ENCODE data around the gene GATA1.

The GATA1 gene

DNA sequence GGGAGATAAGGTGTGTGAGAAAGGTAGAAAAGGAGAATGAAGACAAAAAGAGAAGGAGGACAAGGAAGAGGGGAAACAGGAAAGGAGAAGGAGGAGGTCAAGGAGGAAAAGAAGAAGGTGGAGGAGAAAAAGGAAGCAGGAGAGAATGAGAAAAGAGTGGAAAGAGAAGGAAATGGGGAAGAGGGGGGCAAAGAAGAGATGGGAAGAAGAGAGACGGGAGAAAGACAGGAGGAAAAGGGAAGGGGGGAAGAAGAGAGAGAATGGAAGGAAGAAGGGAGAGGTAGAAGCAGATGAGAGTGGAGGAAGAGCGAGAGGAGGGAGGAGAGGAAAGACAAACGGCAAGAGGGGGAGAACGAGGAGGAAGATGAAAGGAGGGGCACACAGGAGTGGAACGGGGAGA, 4.1 kb downstream of the GATA1 start:
- TF ChIP-seq CTCF (IDR thresholded peaks at IDR 0.05; ENCODE audit: insufficient read depth, missing control alignments): no peak
- DNase-seq (ENCODE audit: insufficient read length, low spot score) (no peak), FAIRE-seq (no peak)

DNA sequence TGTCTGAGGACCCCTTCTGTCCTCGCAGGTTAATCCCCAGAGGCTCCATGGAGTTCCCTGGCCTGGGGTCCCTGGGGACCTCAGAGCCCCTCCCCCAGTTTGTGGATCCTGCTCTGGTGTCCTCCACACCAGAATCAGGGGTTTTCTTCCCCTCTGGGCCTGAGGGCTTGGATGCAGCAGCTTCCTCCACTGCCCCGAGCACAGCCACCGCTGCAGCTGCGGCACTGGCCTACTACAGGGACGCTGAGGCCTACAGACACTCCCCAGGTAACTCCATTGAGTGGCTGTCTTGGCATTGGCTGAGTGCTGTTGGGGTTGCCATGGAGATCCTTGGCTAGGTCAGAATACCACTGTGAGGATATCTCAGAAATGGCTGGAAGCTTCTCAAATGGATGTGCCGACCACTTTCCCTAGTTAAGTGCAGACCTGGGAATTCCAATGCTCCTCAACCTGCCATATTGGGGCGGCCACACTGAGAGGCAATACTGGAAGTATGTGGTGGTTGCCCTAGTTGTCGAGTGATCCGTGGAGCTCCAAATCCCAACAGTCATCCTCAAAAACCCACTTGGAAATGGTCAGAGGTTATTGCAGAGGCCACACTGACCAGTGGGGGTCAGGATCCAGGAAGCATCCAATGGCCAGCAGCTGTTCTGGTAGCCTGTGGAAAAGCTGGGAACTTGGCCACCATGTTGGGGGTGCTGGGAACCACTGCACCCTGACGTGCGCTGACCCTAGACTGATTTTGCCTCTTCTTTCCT, 4.9 kb downstream of the GATA1 start:
- no peak for TF ChIP-seq CTCF (IDR thresholded peaks at IDR 0.05; ENCODE audit: insufficient read depth, missing control alignments)
- FAIRE-seq (no peak), DNase-seq (ENCODE audit: insufficient read length, low spot score) (no peak)

- TF ChIP-seq CTCF (IDR thresholded peaks at IDR 0.05; ENCODE audit: insufficient read depth, missing control alignments): no peak
- DNase-seq (ENCODE audit: insufficient read length, low spot score): no peak
- no peak for FAIRE-seq
These were observed 5.8 kb downstream of the GATA1 start for GRCh38 chrX:48792219-48792618.

- DNase-seq (ENCODE audit: insufficient read length, low spot score) (no peak), FAIRE-seq (no peak)
- no peak for TF ChIP-seq CTCF (IDR thresholded peaks at IDR 0.05; ENCODE audit: insufficient read depth, missing control alignments)
These were observed 7.5 kb downstream of the GATA1 start for GRCh38 chrX:48793935-48794334.

GRCh38 chrX:48794340-48794910, 8.0 kb downstream of the GATA1 start:
- DNase-seq (ENCODE audit: insufficient read length, low spot score) (no peak), FAIRE-seq (no peak)
- TF ChIP-seq CTCF (IDR thresholded peaks at IDR 0.05; ENCODE audit: insufficient read depth, missing control alignments): no peak

DNA sequence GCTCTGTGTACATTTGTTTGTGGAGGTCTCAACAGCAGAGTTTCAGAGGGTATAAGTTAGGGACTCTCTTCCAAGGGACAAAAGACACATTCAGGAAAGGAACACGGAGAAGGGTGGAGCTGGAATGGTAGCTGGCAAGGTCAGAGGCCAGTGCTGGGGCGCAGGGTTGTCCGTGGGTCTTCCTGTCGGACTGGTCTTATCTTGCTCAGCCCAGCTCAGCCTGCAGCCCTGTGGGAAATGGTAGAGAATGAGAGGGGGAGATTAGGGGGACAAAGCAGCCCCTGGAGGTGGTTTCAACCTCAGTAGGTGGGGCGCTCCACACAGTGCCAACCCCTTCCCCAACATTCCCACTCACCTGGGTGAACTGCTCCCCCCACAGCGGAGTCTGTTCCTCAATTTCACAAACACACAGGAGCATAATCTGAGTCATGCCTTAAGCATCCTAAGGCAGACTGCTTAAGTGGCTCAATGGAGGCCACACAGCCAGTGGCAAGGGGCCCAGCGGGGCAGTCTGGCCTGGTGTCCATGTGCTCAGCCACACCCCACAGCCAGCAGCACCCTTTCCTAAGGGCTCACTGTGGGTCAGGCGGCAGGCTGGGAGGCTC, 8.6 kb downstream of the GATA1 start:
- FAIRE-seq (no peak), DNase-seq (ENCODE audit: insufficient read length, low spot score) (no peak)
- no peak for TF ChIP-seq CTCF (IDR thresholded peaks at IDR 0.05; ENCODE audit: insufficient read depth, missing control alignments)

DNA sequence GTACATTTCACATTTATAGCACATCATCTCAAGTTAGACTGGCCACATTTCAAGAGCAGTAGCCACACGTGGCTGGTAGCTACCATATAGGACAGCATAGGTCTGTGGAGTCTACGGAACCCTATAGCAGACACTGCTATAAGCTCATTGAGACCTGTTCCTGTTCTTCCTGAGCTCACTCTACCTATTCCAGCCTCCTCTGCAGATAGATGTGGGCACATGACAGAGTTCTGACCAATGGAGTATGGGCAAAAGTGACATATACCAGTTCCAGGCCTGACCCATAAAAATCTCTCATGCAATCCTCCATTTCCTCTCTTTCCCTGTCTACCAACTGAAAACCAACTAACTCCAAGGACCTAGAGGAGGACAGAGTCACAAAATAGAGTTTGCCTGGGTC, 11.9 kb downstream of the GATA1 start:
- DNase-seq (ENCODE audit: insufficient read length, low spot score) (no peak), FAIRE-seq (no peak)
- TF ChIP-seq CTCF (IDR thresholded peaks at IDR 0.05; ENCODE audit: insufficient read depth, missing control alignments): no peak

Measured in D721Med (cell line).